Measurements from ENCODE around the gene AKNA. TPM values are rescaled to one million over a fixed set of nuclear protein-coding genes. Genes with fewer than 3 reads are reported as not detected.

The AKNA gene
- total RNA-seq, 3 donors from 2014 or later, result 29.3 to 45.1 (median 44.9) TPM

DNA sequence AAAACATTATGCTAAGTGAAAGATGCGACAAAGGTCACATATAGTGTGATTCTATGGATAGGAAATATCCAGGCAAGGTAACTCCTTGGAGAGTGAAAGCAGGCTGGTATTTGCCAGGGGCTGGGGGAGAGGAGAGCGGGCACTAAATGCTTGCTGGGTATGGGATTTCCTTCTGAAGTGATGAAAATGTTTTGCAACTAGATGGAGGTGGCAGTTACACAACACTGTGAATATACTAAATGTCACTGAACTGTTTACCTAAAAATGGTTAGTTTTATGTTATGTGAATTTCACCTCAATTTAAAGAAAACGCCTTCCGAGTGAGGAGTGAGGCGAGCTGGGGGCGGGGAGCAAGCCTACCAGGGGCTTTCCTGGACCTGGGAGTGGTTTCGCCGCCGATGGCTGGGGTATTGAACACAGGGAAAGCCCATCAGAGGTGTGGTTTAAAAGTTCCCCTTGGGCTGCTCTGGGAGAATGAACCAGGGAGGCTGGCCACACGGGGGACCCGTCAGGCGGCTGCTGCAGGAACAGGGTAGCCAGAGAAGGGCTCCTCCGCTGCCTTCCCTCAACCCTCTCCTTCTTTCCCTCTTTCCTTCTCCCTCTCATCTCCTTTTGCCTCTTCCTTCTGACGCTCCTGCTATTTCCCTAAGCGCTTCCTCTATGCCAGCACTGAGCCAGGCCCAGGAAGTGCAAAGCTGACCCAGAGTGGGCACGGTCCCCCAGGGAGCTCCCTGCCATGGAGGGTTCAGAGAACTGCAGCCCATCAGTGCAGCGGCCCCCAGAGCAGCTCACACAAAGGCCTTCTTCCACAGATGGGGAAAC lies 4.9 kb downstream of the AKNA start:
- peak in 2 of 3 donors; percentile 35 to 69 for DNase-seq
- Histone ChIP-seq H3K36me3 (ENCODE audit: low read depth) (peaks cover 5% of the 10 kb centered on the region), H3K4me1 (ENCODE audit: low read depth) (peaks cover 24% of the 10 kb centered on the region), H3K9me3 (no peaks in the 10 kb centered on the region), H3K4me3 (no peak overlapping the region)
- TF ChIP-seq, protein P1, sequence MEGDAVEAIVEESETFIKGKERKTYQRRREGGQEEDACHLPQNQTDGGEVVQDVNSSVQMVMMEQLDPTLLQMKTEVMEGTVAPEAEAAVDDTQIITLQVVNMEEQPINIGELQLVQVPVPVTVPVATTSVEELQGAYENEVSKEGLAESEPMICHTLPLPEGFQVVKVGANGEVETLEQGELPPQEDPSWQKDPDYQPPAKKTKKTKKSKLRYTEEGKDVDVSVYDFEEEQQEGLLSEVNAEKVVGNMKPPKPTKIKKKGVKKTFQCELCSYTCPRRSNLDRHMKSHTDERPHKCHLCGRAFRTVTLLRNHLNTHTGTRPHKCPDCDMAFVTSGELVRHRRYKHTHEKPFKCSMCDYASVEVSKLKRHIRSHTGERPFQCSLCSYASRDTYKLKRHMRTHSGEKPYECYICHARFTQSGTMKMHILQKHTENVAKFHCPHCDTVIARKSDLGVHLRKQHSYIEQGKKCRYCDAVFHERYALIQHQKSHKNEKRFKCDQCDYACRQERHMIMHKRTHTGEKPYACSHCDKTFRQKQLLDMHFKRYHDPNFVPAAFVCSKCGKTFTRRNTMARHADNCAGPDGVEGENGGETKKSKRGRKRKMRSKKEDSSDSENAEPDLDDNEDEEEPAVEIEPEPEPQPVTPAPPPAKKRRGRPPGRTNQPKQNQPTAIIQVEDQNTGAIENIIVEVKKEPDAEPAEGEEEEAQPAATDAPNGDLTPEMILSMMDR (IDR thresholded peaks at IDR 0.05), result no peak
- no peak for ATAC-seq
- intact Hi-C loops (cut with DNase I, micrococcal nuclease), result no loop called here

DNA sequence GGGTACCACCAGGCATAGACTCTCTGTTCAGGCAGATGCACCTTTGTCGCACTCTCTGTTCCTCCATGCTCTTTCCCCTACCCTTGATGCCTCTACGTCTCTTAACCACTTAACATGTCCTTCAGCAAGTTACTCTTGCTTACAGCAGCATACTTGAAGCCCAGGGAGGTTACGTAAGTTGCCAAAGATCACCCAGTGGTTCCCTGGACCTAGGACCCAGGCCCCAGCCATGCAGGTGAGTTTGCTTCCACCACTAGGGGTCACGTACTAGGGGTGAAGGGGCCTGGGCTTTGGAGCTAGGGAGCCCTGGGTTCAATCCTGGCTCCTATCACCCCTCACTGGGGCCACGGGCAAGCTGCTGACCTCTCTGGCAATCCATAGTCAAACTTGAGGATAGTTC lies 8.9 kb downstream of the AKNA start:
- Histone ChIP-seq H3K4me1 (ENCODE audit: low read depth) (peaks cover 5% of the 10 kb centered on the region), H3K36me3 (ENCODE audit: low read depth) (peaks cover 8% of the 10 kb centered on the region), H3K9me3 (no peaks in the 10 kb centered on the region), H3K4me3 (no peak overlapping the region)
- ATAC-seq (no peak), DNase-seq (no peak)
- intact Hi-C loops (cut with DNase I, micrococcal nuclease), result no loop called here
- TF ChIP-seq, protein P1 (IDR thresholded peaks at IDR 0.05), result no peak

DNA sequence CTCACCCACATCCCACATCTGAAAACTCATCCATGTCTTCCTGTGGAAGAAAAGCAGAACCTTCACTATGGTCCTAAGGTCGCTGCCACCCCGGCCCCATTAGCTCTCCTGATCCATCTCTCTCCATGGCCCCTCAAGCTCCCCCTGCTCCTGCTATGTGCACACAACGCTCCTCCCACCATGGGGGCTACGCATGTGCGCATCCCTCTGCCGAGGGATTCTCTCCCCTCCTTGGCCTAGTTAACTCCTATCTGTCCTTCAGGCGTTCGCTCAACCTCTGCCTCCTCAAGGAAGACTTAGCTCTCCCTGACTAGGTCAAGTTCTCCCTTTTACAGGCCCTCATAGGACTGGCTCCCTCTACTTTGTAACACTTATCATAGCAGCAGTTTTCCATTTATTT lies 9.8 kb downstream of the AKNA start:
- Histone ChIP-seq H3K36me3 (ENCODE audit: low read depth) (peaks cover 8% of the 10 kb centered on the region), H3K4me3 (no peak overlapping the region), H3K9me3 (no peaks in the 10 kb centered on the region), H3K4me1 (ENCODE audit: low read depth) (peaks cover 1% of the 10 kb centered on the region)
- intact Hi-C loops (cut with DNase I, micrococcal nuclease), result no loop called here
- ATAC-seq (no peak), DNase-seq (peak in 1 of 3 donors; percentile 20)
- TF ChIP-seq, protein P1 (IDR thresholded peaks at IDR 0.05), result no peak

DNA sequence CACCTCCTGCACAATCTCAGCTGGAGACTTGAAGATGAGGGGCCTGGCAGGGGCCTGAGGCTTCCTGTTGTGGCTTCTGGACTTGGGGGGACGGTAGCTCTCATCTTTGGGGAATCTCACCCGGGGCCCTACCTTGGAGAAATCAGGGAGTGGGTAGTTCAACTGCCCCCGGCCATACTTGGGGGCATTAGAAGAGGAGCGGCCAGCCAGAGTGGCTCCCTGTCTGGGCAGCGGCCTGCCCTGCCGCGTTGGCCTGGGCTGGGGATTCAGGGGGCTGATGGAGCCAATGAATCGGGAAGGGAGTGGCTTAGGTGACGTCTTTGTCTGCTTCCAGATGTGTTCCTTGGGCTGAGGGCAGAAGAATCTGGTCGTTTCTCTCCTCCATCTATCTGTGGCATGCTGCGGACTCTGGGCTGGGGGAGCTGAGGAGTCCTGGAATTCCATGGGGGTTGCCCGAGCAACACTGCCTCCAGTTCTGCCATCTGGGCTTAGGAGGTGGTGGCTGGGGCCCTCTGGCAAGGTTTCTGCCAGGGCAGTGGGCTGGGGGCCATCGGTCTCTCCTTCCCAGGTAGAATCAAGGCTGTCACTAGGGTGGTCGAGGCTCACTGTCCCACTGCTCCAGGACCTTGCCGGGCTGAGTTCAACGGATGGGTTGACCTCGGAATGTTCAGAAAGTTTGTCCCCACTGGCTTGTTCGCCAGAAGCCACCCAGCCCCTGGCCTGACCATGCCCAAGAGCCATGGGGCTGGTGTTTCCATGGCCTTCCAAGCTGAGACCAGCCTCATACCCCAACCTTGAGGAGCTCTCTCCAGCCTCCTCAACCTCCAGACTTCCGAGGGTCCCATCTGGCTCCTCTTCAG lies 11.0 kb downstream of the AKNA start:
- Histone ChIP-seq H3K36me3 (ENCODE audit: low read depth) (peaks cover 8% of the 10 kb centered on the region), H3K9me3 (no peaks in the 10 kb centered on the region), H3K4me3 (no peak overlapping the region), H3K4me1 (ENCODE audit: low read depth) (peaks cover 3% of the 10 kb centered on the region)
- TF ChIP-seq, protein P1 (IDR thresholded peaks at IDR 0.05), result no peak
- DNase-seq (peak in 1 of 3 donors; percentile 18), ATAC-seq (no peak)
- intact Hi-C loops (cut with DNase I, micrococcal nuclease), result no loop called here

DNA sequence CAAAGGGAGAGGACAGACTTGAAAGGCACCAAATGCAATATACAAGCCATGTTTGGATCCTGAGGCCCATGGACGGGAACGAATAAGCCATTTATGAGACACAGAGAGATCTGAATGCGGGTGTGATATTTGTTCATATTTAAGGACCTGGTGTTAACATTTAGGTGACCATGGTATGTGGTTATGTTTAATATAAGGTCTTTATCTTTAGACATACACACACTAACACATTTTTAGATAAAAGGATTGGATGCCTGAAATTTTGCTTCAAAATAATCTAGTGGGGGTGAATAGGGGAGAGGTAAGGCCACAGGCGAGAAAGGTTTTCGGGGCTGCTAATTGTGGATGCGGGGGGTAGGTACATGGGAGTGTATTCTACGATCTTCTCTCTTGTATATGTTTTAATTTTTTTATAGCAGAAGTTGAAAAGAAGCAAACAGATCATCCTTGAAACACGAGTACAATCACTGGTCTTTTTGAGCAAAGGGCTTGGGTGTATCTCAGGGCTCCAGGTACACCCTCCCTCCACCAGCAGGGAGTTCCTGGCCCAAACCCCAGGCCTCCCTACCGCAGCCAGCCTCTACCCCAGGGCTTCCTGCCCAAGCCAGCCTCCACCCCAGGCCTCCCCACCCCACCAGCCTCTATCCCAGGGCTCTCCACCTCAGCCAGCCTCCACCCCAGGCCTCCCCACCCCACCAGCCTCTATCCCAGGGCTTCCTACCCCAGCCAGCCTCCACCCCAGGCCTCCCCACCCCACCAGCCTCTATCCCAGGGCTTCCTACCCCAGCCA lies 12.2 kb downstream of the AKNA start:
- DNase-seq (peak in 2 of 3 donors; percentile 27 to 51), ATAC-seq (no peak)
- peaks cover 9% of the 10 kb centered on the region for H3K4me1 ChIP-seq (ENCODE audit: low read depth)
- intact Hi-C loops (cut with DNase I, micrococcal nuclease), result no loop called here
- H3K9me3 ChIP-seq, result no peaks in the 10 kb centered on the region
- no peak overlapping the region for H3K4me3 ChIP-seq
- TF ChIP-seq, protein P1 (IDR thresholded peaks at IDR 0.05), result no peak
- peaks cover 3% of the 10 kb centered on the region for H3K36me3 ChIP-seq (ENCODE audit: low read depth)
